ENCODE results near the gene NEK8.

The NEK8 gene

DNA sequence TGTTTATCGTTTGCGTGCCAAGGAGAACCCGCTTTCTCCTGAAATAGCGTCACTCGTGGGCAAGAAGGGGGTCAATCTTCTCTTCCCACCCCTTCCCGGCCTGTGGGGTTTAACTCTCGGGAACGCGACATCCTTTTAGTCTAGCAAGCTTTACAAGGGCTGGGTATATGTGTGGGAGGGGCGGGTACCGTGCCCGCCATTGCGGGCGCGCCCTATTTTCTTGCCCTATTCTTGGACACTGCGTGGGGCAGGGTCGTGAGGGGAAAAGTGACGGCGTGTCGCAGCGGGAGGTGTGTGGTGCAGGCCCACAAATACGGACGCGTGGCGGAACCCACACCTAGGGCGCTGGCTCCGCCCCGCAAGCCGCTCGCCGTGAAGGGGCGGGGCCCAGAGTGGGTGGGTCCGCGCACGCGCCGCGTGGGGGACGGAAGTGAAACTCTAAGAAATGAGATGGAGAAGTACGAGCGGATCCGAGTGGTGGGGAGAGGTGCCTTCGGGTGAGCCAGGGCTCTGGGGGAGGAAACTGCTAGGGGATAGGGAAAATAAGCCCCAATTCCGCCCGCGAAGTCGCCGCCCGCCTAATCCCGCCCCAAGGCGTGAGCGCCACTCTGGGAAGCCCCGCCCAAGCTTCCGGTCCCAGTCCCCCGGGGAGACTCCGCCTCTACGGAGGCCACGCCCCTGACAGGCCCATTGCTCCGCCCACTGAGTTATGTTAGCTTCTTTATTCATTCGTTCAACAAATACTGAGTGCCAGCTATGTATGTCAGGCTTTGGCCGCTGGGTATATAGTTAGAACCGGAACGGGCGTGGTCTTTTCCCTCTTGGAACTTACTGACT, at the start of gene NEK8:
Gene NEK8, plus strand, starts transcription at position 425 of the 837 bp plus-strand sequence. Its CDS starts 26 bp downstream, at position 451.
- DNase-seq (ENCODE audit: low read depth in 3 of 3, low spot score in 1 of 3), result peak; percentile 92 to 98 (median 94)

DNA sequence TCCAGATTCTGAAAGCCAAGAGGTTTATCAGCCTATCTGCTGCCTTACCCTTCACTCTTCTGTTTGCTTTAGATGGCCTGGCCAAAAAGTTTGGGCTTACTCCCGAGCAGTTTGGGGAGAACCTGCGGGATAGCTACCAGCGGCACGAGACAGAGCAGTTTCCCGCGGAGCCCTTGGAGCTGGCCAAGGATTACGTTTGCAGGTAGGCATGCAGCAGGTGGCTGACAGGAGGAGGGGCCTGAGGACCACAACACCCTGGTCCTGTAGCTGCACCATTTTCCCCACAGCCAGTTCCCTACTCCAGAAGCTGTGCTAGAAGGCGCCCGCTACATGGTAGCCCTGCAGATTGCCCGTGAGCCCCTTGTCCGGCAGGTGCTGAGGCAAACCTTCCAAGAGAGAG, 45.9 kb upstream of the NEK8 start:
- DNase-seq (ENCODE audit: low read depth in 3 of 3, low spot score in 1 of 3), result no peak

DNA sequence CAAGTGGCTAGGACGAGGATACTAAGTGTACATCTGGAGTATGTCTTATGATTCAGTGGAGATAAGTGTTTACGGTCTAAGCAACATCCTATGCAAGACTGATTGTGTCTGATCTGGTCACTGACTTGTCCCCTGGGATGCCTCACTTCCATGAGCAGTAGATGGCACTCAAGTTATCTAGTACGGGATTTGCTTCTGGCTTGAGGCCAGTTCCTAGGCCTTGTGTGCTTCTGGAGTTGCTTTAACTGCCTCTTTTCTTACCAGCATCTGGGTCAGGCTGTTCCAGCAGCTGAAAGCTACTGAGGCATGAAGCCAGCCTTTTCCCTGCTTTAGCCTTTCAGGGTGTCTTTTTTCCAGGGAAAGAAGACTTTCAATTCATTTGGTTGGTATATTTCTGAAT, 43.6 kb upstream of the NEK8 start:
- no peak for DNase-seq (ENCODE audit: low read depth in 3 of 3, low spot score in 1 of 3)

DNA sequence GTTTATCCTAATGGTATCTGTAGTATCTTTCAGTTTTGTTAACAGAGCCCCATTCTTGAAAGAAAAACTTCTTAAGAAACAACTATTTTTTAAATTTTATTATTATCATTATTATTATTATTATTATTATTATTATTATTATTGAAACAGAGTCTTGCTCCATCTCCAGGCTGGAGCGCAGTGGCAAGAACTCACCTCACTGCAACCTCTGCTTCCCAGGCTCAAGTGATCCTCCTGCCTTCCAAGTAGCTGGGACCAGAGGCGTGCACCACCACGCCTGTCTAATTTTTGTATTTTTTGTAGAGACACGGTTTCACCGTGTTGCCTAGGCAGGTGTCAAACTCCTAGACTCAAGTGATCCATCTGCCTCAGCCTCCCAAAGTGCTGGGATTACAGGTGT, 43.2 kb upstream of the NEK8 start:
- no peak for DNase-seq (ENCODE audit: low read depth in 3 of 3, low spot score in 1 of 3)

DNA sequence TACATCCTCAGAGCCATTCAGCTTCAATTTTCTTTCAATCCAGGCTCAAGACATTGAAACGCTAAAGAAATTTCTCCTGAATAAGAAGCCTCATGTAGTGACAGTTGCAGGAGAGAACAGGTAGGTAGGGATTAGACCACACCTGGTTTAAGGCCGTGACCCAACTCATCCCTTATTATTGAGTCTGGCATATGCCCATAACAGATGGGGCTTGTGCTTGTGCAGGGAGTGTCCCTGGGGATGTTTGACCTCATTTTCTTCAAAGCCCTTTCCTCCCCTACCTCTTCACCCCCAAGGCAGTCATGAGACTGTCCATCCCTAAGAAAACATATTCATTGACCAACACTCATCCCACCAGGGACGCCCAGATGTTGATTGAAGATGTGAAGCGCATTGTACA, 42.3 kb upstream of the NEK8 start:
- no peak for DNase-seq (ENCODE audit: low read depth in 3 of 3, low spot score in 1 of 3)

DNA sequence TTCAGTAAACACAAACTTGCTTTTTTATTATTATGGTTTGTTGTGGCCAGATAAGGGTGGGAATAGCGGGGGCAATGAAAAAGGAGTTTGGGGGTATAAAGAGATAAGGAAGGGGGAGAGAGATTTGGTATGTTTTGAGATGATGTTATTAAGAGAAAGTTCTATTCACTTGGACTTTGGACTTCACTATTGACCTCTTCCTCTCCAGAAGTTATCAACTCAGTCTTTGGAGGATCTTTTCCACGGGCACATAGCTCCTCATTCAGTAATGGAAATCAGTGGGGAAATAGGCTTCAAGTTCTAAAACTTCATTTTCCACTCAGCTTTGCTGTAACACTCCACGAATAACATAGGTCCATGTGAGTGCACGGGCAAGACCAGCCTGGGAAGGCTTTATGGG, 40.1 kb upstream of the NEK8 start:
- DNase-seq (ENCODE audit: low read depth in 3 of 3, low spot score in 1 of 3), result no peak

DNA sequence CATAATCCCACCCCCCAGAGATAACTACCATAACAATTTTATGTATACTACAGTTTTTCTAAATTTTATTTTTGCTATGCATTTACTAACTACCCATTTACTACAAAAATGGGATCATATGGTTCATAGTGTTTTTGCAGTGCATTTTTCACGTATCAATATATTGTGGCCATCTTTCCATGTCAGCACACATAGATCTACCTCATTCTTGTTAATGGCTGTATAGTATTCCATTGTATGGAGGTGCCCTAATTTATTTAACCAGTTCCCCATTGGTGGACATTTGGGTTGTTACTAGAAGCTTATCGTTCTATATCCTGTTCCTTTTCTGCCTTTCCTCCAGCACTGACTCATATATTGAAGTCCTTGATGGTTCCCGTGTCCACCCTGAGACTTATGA, 39.6 kb upstream of the NEK8 start:
- DNase-seq (ENCODE audit: low read depth in 3 of 3, low spot score in 1 of 3), result no peak

DNA sequence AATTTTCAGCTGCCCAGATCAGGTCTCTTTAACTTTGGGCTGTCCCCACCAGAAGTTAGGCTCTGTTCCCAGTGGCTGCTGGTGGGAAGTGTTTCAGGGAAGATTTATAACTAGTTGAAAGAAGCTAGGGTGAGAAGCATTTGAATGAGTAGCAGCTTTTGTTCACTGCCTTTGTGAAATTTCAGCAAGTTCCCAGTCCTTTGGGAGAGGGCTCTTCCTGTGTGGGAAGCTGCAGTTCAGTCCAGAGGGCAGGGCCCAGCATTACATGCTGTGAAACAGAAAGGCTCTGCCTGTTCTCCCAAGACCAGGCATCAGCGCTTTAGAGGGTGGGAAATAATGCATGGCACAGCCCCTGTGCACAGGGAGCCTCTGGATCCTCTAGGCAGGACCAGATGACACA, 34.7 kb upstream of the NEK8 start:
- no peak for DNase-seq (ENCODE audit: low read depth in 3 of 3, low spot score in 1 of 3)

DNA sequence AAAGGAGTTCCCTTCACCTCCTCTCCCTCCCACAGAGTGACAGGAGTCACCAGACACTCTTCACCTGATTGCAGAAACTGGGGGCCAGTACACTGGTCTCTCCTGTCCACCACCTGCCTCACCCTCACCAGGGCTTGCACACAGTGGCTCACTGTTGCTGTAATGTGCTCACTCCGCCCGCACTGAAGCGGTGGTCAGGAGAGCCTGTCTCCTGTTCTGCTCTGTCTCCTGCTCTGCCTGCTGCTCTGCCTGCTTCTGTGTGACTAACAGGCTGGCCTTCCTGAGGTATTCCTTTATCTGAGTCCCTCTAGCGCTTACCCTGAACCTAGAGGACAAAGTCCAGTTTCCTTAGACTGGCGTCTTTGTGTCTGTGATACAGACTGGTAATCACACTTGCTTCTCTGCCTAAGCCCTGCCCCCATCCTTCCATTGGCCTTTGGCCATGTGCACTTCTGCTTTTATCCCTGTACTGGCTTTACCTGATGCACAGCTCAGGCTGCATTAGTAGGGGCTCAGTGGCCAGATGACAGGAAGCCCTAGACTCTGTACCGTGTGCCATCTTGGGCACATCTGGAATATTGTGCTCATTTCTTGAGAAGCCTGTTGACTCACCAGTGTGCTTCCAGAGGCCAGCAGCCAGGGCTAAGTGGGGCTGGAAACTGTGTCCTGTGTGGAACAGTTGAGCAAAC, 30.2 kb upstream of the NEK8 start:
- no peak for DNase-seq (ENCODE audit: low read depth in 3 of 3, low spot score in 1 of 3)

DNA sequence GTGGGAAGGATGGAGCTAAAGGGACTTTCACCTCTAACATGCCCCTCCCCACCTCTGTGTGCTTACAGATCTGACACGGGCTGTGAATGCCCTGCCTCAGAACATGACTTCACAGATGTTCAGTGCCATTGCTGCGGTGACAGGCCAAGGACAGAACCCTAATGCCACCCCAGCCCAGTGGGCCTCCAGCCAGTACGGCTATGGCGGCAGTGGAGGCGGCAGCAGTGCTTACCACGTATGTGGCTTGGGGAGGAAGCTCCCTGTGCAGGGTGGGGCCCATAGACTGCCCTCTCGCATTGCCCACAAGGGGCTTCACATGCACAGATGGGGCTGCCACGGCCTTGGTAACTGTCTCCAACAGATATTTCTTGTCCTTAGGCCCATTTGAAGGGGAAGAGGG, 28.3 kb upstream of the NEK8 start:
- DNase-seq (ENCODE audit: low read depth in 3 of 3, low spot score in 1 of 3), result no peak

DNA sequence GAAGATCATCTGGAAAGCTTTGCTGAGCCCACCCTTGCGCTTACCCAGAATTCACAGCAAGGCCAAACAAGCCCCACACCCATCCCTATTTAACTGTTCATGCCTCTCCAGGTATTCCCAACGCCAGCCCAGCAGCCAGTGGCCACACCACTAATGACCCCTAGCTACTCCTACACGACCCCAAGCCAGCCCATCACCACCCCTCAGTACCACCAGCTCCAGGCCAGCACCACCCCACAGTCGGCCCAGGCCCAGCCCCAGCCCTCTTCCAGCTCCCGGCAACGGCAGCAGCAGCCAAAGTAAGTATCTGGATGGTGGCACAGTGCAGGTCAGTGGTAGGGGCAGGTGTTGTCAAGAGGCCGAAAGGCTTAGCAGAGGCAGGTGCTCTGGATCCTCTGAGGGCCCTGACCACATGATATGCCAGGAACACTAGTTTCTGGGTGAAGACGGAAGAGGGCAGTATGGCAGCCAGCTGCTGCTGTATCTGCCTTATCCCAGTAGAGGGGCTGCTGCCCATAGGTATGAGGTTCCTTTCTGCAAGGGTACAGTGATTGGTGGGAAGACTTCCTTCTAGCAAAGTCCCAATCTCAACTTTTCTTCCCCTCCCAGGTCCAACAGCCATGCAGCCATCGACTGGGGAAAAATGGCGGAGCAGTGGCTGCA, 27.6 kb upstream of the NEK8 start:
- DNase-seq (ENCODE audit: low read depth in 3 of 3, low spot score in 1 of 3), result no peak

DNA sequence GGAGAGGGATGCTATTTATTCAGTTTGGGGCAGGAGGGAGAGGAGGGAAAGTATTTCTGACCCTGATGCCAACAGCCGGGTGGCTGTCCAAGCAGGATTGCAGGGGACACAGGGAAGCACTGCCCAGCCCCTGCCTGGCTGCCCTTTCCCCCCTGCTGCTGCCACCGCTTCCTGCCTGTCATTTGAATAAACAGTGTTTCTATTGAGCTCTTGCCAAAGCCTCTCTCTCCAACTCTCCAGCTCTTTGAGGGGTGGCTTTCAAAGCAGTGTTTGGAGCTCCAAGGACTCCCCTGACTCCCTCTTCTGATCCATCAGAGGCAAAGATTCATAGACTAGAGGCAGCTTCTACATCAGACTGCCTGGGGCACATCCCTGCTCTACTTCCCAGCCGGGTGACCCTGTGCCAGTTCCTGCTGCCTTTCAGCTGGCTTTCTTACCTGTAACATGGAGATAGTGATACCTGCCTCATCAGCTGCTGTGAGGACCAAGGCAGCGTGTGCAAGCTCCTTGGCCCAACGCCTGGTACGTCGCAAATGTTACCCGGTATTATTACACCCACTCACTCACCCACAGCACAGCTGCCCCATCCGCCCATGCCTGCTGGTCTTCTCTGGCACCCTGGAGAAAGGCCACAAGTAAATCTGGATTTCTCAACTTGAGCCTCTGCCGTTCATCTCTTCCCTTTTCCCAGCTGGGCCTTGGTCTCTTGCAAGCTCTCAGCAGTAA, 26.4 kb upstream of the NEK8 start:
- DNase-seq (ENCODE audit: low read depth in 3 of 3, low spot score in 1 of 3), result no peak

DNA sequence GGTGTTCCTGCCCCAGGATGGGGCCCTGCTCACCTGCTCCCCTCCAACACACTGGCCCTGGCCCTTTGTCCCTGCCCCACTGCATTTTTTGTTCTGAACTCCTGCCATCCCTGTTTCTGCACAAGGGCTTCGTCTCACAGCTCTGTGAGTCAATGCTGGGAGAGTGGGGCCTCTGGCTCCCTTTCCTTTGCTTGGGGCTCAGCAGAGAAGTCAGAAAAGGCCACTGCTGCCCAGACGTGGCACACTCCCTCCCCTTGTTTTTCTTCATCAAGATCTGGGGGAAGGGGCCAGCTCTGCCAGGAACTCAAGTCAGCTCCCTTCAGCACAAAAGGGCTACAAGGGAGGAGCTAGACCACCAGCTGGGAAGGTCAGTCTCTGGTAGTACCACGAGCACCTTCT, 25.8 kb upstream of the NEK8 start:
- DNase-seq (ENCODE audit: low read depth in 3 of 3, low spot score in 1 of 3), result no peak

DNA sequence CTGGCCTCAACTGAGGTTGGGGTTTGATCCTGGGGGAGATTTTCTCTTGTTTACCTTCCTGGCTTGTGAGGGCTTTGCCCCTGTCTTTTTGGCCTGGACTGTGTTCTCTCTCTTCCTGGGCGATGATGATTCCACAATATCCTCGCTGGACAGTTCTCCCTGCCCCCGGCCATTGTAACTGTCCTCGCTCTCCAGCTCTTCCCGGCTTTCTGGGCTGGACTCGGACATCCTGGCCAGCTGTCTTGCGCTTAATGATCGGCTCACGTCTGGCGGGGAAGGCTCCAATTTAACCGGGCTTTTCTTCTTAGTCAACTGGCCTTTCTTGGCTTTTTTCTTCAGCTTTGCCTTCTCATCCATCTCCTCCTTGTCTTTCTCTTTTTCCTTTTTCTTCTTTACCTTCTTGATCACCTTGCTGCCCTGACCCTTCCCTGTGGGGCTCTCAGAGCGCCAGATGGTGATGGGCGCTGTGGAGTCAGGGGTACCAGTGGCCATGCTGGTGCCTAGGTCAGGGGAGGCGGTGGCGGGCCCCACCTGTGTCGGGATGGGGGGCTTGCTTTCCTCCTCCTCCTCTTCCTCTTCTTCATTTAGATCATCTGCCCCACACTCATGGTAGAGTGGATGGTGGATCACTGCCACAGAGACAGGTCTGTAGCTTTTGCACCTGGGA, 24.9 kb upstream of the NEK8 start:
- no peak for DNase-seq (ENCODE audit: low read depth in 3 of 3, low spot score in 1 of 3)

DNA sequence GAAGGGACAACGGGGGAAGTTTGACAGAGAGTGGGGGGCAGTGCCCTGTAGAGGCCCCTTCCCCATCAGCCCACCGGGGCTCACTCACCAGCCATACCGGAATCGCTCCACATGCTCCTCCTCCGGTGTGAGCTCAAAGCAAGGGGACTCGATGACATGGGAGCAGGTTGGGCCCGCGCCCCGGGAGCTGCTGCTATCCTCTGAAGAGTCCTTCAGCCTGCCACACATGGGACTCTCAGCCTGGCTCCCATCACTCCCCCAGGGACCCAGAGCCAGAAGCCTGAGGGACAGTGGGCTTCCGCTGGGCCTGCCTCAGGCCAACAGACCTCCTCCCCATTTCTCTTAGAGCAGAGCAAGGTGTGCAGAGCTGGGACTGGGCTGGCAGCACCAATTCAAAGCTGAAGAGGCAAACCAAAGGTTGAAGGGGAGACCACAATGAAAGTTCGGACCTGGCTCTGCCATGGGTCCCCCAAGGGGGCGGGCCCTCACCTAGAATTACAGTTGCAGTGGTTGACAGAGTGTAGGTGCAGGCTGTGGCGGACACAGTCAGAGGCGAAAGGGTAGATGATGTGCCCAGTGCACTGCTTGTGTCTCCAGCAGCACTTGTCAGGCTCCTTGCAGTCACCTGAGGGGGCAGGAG, 24.2 kb upstream of the NEK8 start:
- DNase-seq (ENCODE audit: low read depth in 3 of 3, low spot score in 1 of 3), result no peak

DNA sequence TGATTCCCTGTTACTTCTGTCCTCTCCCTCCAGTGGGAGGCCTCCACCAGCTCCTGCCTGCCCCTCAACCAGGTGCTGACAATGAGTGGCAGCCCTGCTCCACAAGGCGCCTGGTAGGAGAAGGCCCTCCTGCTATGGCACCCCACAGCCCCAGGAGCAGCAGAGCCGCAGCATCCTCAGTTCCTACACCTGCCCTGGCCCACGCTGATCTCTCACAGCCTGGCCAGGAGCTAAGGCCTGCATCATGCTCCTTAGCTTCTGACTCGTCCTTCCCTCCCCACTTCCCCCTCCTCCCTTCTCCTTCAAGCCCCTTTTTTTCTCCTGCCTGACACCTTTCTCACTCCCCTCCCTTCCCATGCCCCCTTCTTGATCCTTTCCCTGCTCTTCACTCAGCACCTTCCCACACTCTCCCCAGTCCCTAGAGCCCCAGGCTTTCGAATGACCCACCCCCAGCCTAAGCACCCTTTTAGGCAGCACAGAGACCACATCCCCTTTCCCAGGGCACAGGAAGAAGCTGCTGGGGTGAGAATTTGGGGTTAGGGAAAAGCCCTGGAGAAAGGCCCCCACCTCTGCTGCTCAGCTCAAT, 23.4 kb upstream of the NEK8 start:
- no peak for DNase-seq (ENCODE audit: low read depth in 3 of 3, low spot score in 1 of 3)

DNA sequence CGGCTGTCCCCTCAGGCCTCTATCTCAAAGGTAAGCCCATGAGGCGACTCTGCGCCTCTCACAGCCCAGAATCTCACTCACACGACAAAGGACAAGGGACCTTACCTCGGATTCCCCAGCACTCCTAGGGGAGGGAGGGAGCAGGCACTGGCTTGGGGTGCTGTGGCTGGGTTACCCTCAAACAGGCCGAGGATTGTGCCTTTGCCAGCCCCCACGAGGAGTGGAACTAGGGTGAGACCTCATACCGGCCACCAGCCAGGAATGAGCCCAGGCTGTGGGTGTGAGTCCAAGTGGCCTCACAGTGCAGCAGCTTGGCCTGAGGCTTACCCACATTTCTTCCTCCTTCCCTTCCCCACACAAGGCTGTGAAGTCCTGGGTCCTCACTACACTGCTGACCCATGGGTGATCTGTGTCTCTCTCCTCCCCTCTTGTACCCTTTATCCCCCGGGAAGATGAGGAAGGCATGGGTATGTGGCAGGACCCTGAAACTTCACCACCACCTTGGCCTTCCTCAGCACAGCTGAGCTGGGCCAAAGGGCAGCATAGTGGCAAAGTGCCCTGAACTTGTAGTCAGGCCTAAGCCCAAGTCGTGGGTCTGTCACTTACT, 22.8 kb upstream of the NEK8 start:
- DNase-seq (ENCODE audit: low read depth in 3 of 3, low spot score in 1 of 3), result no peak

DNA sequence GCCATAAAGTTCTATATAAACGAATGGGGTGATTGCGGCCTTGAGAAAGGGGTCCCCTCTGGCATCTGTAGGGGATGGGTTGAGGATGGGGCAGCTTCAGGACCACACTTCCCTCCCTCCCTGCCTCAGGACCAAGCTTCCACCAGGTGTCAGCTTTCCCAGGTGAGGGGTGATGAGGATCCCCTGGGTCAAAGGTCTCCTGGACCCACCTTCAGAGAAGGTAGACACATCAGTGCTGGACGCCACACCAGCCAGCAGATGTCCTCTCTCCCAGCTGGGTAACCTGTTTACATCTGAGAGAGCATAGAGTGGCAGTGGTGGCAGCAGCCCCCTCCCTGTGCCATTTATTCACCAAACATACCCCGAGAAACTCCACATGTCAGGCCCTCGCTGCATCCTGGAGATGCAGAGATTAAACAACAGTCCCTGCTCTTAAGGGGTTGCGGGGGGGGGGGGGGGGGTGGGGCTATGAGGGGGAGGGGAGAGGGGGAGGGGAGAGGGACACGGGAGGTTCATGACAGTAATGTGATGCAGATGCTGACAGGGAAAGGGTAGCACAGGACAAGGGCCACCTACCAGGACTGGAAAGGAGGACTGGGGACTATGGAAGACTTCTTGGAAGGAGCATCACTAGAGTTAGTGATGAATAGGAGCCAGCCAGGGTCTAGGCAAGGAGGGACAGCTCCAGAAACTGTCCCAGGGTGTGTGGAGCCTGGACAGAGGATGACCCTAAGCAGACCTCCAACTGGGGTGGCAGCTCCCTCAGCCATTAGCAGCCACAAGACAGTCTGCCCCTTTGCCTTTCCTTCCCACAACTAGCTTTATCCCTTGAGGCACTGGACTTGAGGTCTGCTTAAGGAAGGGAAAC, 21.9 kb upstream of the NEK8 start:
- no peak for DNase-seq (ENCODE audit: low read depth in 3 of 3, low spot score in 1 of 3)

DNA sequence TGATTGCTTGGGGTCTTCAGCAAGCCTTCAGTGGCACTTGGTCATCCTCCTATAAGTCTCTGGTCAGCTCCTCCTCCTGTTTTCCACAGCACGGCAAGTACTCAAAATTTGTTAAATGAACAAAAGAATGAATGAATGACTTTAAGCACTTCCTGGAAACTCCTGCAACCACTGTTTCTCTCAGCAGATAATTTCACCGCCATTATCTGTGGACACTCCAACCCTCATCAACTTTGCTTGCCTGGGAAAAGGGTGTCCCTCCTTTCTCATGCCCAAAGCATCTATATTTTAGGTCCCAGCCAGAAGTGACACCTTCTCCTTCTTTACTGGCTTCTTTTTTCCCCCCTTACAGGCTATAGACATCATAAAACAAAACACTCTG, 21.3 kb upstream of the NEK8 start:
- DNase-seq (ENCODE audit: low read depth in 3 of 3, low spot score in 1 of 3), result no peak

All from stimulated activated CD4-positive, alpha-beta T cell treated with anti-CD3 and anti-CD28 coated beads, TNF-alpha, amount 100 ng/mL, for 1 hour (primary cell).